Keratinocyte (primary cell): ENCODE results near the gene C10orf90. TPM values are rescaled to one million over a fixed set of nuclear protein-coding genes. Genes with fewer than 3 reads are reported as not detected.

Source experiments
- DNase-seq: peaks from one replicate; pipeline ENCODE4 v3.0.0-alpha.2; 2011; ENCODE audit warnings: low read depth, missing footprints, low spot score
- FAIRE-seq: peaks from 2 replicates; lab custom pipeline; 2011; peaks lifted over from hg19 to GRCh38; lab: Jason Lieb, UNC
- H2AFZ ChIP-seq: 2 replicates; pipeline ENCODE4 v1.6.0; 2012; ENCODE audit warnings: low read length, control low read depth, inconsistent platforms; ENCODE audit not compliant: control insufficient read depth
- H3K27ac ChIP-seq: 2 replicates; pipeline ENCODE4 v1.5.1; 2011; ENCODE audit warnings: low read length; ENCODE audit not compliant: control insufficient read depth, insufficient read depth
- H3K27me3 ChIP-seq: 3 replicates; pipeline ENCODE4 v1.6.0; 2011; ENCODE audit warnings: low read length; ENCODE audit not compliant: control insufficient read depth, insufficient read depth; ENCODE audit errors: extremely low read depth
- H3K36me3 ChIP-seq, 2 experiments: 2 replicates in 1 of 2; 3 replicates in 1 of 2; pipeline ENCODE4 v1.5.1; 2011; ENCODE audit warnings: low read length in 2 of 2, mild to moderate bottlenecking in 1 of 2; ENCODE audit not compliant: control insufficient read depth in 2 of 2, insufficient read depth in 2 of 2; ENCODE audit errors: extremely low read depth in 1 of 2
- H3K4me1 ChIP-seq: 3 replicates; pipeline ENCODE4 v1.5.1; 2011; ENCODE audit warnings: low read length; ENCODE audit not compliant: control insufficient read depth, insufficient read depth; ENCODE audit errors: extremely low read depth
- H3K4me2 ChIP-seq: 3 replicates; pipeline ENCODE4 v1.6.0; 2011; ENCODE audit warnings: low read depth, low read length; ENCODE audit not compliant: control insufficient read depth, insufficient read depth; ENCODE audit errors: extremely low read depth
- H3K4me3 ChIP-seq, 3 experiments: fragments of 200-600 bp in 1 of 3; sonication (generic) in 1 of 3; 2 replicates in 2 of 3; 3 replicates in 1 of 3; pipeline ENCODE4 v1.5.1; 2011 to 2016; ENCODE audit warnings: low read length in 3 of 3, mild to moderate bottlenecking in 3 of 3, control low read depth in 2 of 3, inconsistent platforms in 1 of 3, low read depth in 1 of 3, mixed read lengths in 1 of 3, mixed run types in 1 of 3, moderate library complexity in 1 of 3; ENCODE audit not compliant: control insufficient read depth in 2 of 3, insufficient read depth in 2 of 3; ENCODE audit errors: extremely low read depth in 1 of 3
- H3K79me2 ChIP-seq: 2 replicates; pipeline ENCODE4 v1.6.0; 2012; ENCODE audit warnings: low read length; ENCODE audit not compliant: control insufficient read depth, insufficient read depth
- H3K9ac ChIP-seq: 3 replicates; pipeline ENCODE4 v1.6.0; 2011; ENCODE audit warnings: low read length; ENCODE audit not compliant: control insufficient read depth, insufficient read depth; ENCODE audit errors: extremely low read depth
- H3K9me1 ChIP-seq: 3 replicates; pipeline ENCODE4 v1.6.0; 2011; ENCODE audit warnings: low read length; ENCODE audit not compliant: control insufficient read depth, insufficient read depth; ENCODE audit errors: extremely low read depth
- H3K9me3 ChIP-seq: 2 replicates; pipeline ENCODE4 v1.5.1; 2012; ENCODE audit warnings: low read depth, low read length; ENCODE audit not compliant: control insufficient read depth
- H4K20me1 ChIP-seq: 3 replicates; pipeline ENCODE4 v1.6.0; 2011; ENCODE audit warnings: low read length; ENCODE audit not compliant: control insufficient read depth, insufficient read depth; ENCODE audit errors: extremely low read depth
- EZH2 ChIP-seq: IDR thresholded peaks from one replicate; pipeline ENCODE4 v1.6.1; 2012; ENCODE audit warnings: inconsistent platforms, mild to moderate bottlenecking, low read length, moderate library complexity
- dilution Hi-C: fragments of 300-500 bp; cut with MboI; formaldehyde crosslinking; loops from one replicate; pipeline ENCODE4 v1.7.0; 2020; ENCODE audit warnings: low sequenced_read_pairs; ENCODE audit not compliant: extremely low pct_ligation_motif_present
- polyA plus RNA-seq, 5 experiments: library from polyadenylated mRNA; depleted of rRNA in 3 of 5; stranded (reverse) in 3 of 5; stranded (forward) in 1 of 5; unstranded in 1 of 5; fragments of >200 nt; gene quantifications; 1 replicate in 1 of 5; 2 replicates in 3 of 5; 3 replicates in 1 of 5; pipeline versions ENCODE4 v1.2.1 to v1.2.3, GENCODE V29; 2011 to 2012; ENCODE audit warnings: missing spikeins in 2 of 5, low read depth in 1 of 5, low replicate concordance in 1 of 5
- TF ChIP-seq, protein P1 (sequence below), 3 experiments: IDR thresholded peaks in 1 of 3; conservative IDR thresholded peaks in 1 of 3; optimal IDR thresholded peaks in 1 of 3; 2 replicates in 2 of 3; 3 replicates in 1 of 3; pipeline versions ENCODE3 to v1.5.1; 2011; ENCODE audit warnings: low read length in 3 of 3, mild to moderate bottlenecking in 3 of 3, moderate library complexity in 2 of 3, control low read depth in 1 of 3, inconsistent platforms in 1 of 3; ENCODE audit not compliant: insufficient read depth in 2 of 3; ENCODE audit errors: extremely low read depth in 1 of 3

C10orf90 gene
- polyA plus RNA-seq, 1 donor (not counting 4 experiments of a cell fraction or from before 2014, with no cell fraction given), result not detected

DNA sequence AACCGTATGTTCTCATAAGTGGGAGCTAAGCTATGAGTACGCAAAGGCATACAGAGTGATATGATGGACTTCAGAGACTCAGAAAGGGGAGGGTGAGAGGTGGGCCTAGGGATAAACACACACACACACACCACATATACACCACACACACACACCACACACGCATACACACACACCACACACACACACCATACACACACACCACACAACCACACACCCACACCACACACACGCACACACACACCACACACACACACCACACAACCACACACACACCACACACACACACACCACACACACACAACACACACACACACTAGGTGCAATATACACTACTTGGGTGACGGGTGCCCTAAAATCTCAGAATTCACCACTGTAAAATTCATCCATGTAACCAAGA lies 168.7 kb downstream of the C10orf90 start:
- dilution Hi-C loops, result no loop called here

GRCh38 chr10:126500866-126501265 lies 169.6 kb downstream of the C10orf90 start:
- H3K27ac ChIP-seq, result no peak overlapping the region
- H3K36me3 ChIP-seq, result no peaks in the 10 kb centered on the region
- H3K79me2 ChIP-seq, result no peaks in the 10 kb centered on the region
- H3K4me1 ChIP-seq, result no peaks in the 10 kb centered on the region
- dilution Hi-C loops, result no loop called here
- H3K4me3 ChIP-seq, result no peak overlapping the region
- no peak overlapping the region for H3K4me2 ChIP-seq
- no peak for TF ChIP-seq EZH2
- TF ChIP-seq, protein P1, sequence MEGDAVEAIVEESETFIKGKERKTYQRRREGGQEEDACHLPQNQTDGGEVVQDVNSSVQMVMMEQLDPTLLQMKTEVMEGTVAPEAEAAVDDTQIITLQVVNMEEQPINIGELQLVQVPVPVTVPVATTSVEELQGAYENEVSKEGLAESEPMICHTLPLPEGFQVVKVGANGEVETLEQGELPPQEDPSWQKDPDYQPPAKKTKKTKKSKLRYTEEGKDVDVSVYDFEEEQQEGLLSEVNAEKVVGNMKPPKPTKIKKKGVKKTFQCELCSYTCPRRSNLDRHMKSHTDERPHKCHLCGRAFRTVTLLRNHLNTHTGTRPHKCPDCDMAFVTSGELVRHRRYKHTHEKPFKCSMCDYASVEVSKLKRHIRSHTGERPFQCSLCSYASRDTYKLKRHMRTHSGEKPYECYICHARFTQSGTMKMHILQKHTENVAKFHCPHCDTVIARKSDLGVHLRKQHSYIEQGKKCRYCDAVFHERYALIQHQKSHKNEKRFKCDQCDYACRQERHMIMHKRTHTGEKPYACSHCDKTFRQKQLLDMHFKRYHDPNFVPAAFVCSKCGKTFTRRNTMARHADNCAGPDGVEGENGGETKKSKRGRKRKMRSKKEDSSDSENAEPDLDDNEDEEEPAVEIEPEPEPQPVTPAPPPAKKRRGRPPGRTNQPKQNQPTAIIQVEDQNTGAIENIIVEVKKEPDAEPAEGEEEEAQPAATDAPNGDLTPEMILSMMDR (optimal IDR thresholded peaks at IDR 0.05 in 1 of 3, IDR thresholded peaks at IDR 0.05 in 1 of 3, conservative IDR thresholded peaks at IDR 0.05 in 1 of 3; ENCODE audit: extremely low read depth in 1 of 3, insufficient read depth in 2 of 3, low read length in 3 of 3), result no peak
- H3K9me3 ChIP-seq, result no peaks in the 10 kb centered on the region
- H3K9me1 ChIP-seq, result no peaks in the 10 kb centered on the region
- FAIRE-seq, result no peak
- H3K27me3 ChIP-seq, result no peaks in the 10 kb centered on the region
- no peaks in the 10 kb centered on the region for H4K20me1 ChIP-seq
- DNase-seq, result no peak
- no peak overlapping the region for H3K9ac ChIP-seq
- no peak overlapping the region for H2AFZ ChIP-seq

More for the DNA sequence above, 168.7 kb downstream of the C10orf90 start:
- DNase-seq (no peak), FAIRE-seq (no peak)
- H3K4me3 ChIP-seq, result no peak overlapping the region
- no peaks in the 10 kb centered on the region for H3K4me1 ChIP-seq
- no peaks in the 10 kb centered on the region for H3K79me2 ChIP-seq
- H3K4me2 ChIP-seq, result no peak overlapping the region
- TF ChIP-seq EZH2, result no peak
- TF ChIP-seq, protein P1 (optimal IDR thresholded peaks at IDR 0.05 in 1 of 3, IDR thresholded peaks at IDR 0.05 in 1 of 3, conservative IDR thresholded peaks at IDR 0.05 in 1 of 3; ENCODE audit: extremely low read depth in 1 of 3, insufficient read depth in 2 of 3, low read length in 3 of 3), result no peak
- H3K36me3 ChIP-seq, result no peaks in the 10 kb centered on the region
- H4K20me1 ChIP-seq, result no peaks in the 10 kb centered on the region
- no peak overlapping the region for H3K27ac ChIP-seq
- no peaks in the 10 kb centered on the region for H3K9me1 ChIP-seq
- H2AFZ ChIP-seq, result no peak overlapping the region
- no peaks in the 10 kb centered on the region for H3K27me3 ChIP-seq
- H3K9me3 ChIP-seq, result no peaks in the 10 kb centered on the region
- no peak overlapping the region for H3K9ac ChIP-seq
